Tibial nerve (tissue), 4 donors: ENCODE results near the gene TFDP2. TPM values are rescaled to one million over a fixed set of nuclear protein-coding genes. Genes with fewer than 3 reads are reported as not detected.

ENCODE experiments used
- DNase-seq, 2 donors: peaks; one replicate each; pipeline ENCODE4 v3.0.0-alpha.2; 2019; ENCODE audit warnings: low spot score in 2 of 2
- H3K27ac ChIP-seq, 4 donors: fragments of 200-600 bp; sonication (generic) in 3 of 4; one replicate each; pipeline ENCODE4 v1.5.1; 2017 to 2019; ENCODE audit warnings: mild to moderate bottlenecking in 1 of 4
- H3K27me3 ChIP-seq, 2 donors: fragments of 200-600 bp; sonication (generic) in 1 of 2; one replicate each; pipeline versions ENCODE4 v1.5.1 to v1.6.0; 2017 to 2019
- H3K36me3 ChIP-seq, 3 donors: fragments of 200-600 bp; sonication (generic); one replicate each; pipeline ENCODE4 v1.5.1; 2018 to 2019
- H3K4me1 ChIP-seq, 4 donors: fragments of 200-600 bp; sonication (generic) in 3 of 4; one replicate each; pipeline ENCODE4 v1.5.1; 2017 to 2019
- H3K4me3 ChIP-seq, 4 donors: fragments of 200-600 bp; sonication (generic) in 3 of 4; one replicate each; pipeline ENCODE4 v1.5.1; 2017 to 2019; ENCODE audit warnings: mild to moderate bottlenecking in 1 of 4, moderate library complexity in 1 of 4
- H3K9me3 ChIP-seq, 4 donors: fragments of 200-600 bp; sonication (generic) in 3 of 4; one replicate each; pipeline ENCODE4 v1.5.1; 2017 to 2019
- CTCF ChIP-seq, 5 experiments: fragments of 200-600 bp in 3 of 5; fragments of 450-650 bp in 2 of 5; sonication (generic) in 3 of 5; IDR thresholded peaks; one replicate each; pipeline ENCODE4 v1.5.1; 2016 to 2019; ENCODE audit warnings: antibody characterized with exemption in 5 of 5, mild to moderate bottlenecking in 3 of 5, moderate library complexity in 2 of 5
- EP300 ChIP-seq, 2 donors: sonication (generic); formaldehyde crosslinking; IDR thresholded peaks; one replicate each; pipeline ENCODE4 v1.6.1; 2017; ENCODE audit warnings: antibody characterized with exemption in 2 of 2, mild to moderate bottlenecking in 1 of 2
- POLR2A ChIP-seq, 2 donors: fragments of 450-650 bp; IDR thresholded peaks; one replicate each; pipeline ENCODE4 v1.6.1; 2017; ENCODE audit warnings: antibody characterized with exemption in 2 of 2, mild to moderate bottlenecking in 2 of 2, moderate library complexity in 2 of 2
- WGBS, 2 donors: methylation state at CpG; one replicate each; pipeline ENCODE4 v1.1.5; 2018; 5-methylcytosine and 5-hydroxymethylcytosine counted together
- total RNA-seq, 4 donors: library from RNA; depleted of rRNA; stranded (reverse); fragments of >200 nt; gene quantifications; one replicate each; pipeline ENCODE4 v1.1.0, GENCODE V29; 2016

Gene TFDP2
- total RNA-seq, 4 donors from 2014 or later, result 30.0 to 95.7 (median 70.6) TPM

- H3K27me3 ChIP-seq, result no peaks in the 10 kb centered on the region
- TF ChIP-seq EP300 (IDR thresholded peaks at IDR 0.05) (no peak), POLR2A (IDR thresholded peaks at IDR 0.05) (no peak), CTCF (IDR thresholded peaks at IDR 0.05) (no peak)
- DNase-seq, result no peak
Measured at GRCh38 chr3:141949972-141950371, 199.4 kb downstream of the TFDP2 start.

DNA sequence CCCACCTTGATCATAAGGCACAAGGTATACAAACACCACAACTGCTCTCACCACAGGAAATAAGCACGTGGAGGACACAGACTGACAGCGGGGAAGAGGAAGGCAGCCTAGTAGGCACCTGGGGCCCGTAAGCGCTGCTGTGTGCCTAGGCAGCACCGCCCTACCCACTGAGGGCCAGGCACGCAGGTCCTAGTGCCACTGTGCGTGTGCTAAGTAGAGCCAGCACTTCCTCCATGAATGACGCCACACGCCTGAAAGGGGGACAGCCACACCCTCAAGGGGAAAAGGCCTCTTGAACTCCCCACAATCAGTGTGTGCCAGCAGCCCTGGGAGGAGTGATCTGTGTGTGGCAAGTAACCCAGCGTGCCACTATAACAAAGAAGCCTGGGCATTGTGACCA is 199.9 kb downstream of the TFDP2 start:
- Histone ChIP-seq H3K36me3 (peaks cover 0 to 38% (median 0%) of the 10 kb centered on the region in 3 donors), H3K27ac (no peak overlapping the region), H3K27me3 (no peaks in the 10 kb centered on the region), H3K9me3 (no peaks in the 10 kb centered on the region), H3K4me1 (no peaks in the 10 kb centered on the region), H3K4me3 (no peak overlapping the region)
- WGBS, 2 donors, result 96 to 97% methylated on average over 10 of the region's 10 CpGs
- no peak for DNase-seq
- TF ChIP-seq EP300 (IDR thresholded peaks at IDR 0.05) (no peak), CTCF (IDR thresholded peaks at IDR 0.05) (no peak), POLR2A (IDR thresholded peaks at IDR 0.05) (no peak)

More at GRCh38 chr3:141949972-141950371, 199.4 kb downstream of the TFDP2 start:
- Histone ChIP-seq H3K9me3 (no peaks in the 10 kb centered on the region), H3K4me3 (no peak overlapping the region), H3K27ac (no peak overlapping the region), H3K4me1 (no peaks in the 10 kb centered on the region), H3K36me3 (peaks cover 0 to 38% (median 0%) of the 10 kb centered on the region in 3 donors)
- WGBS, 2 donors, result 95 to 97% methylated on average over 6 of the region's 6 CpGs

- no peak overlapping the region for H3K4me3 ChIP-seq
- H3K36me3 ChIP-seq, result peaks cover 0 to 14% (median 0%) of the 10 kb centered on the region in 3 donors
- 90% methylated on average over 15 to 16 of the region's 16 CpGs for WGBS, 2 donors
- no peak for DNase-seq
- H3K4me1 ChIP-seq, result no peaks in the 10 kb centered on the region
- no peaks in the 10 kb centered on the region for H3K27me3 ChIP-seq
- no peaks in the 10 kb centered on the region for H3K9me3 ChIP-seq
- no peak overlapping the region for H3K27ac ChIP-seq
- TF ChIP-seq POLR2A (IDR thresholded peaks at IDR 0.05) (no peak), EP300 (IDR thresholded peaks at IDR 0.05) (no peak), CTCF (IDR thresholded peaks at IDR 0.05) (no peak)
Measured at GRCh38 chr3:141945726-141946485, 203.4 kb downstream of the TFDP2 start.

DNA sequence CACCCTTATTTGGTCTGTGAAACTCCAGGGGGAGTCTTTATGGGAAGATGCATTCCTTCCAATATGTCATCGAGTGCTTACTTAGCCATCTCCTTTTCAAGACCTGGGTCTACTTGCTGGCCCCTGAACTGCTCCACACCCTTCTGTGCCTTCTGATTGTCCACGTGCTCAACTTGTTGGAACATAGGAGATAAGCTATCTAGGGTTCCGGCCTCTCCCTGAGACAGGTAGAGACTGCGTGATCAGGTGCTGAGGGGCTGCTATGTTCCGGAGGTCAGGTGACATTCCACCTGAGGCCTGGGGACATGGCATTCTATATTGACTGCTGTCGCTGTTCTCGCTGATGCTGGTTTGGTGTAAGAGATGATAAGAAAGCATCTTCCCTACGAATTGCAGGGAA is 207.3 kb downstream of the TFDP2 start:
- no peaks in the 10 kb centered on the region for H3K27me3 ChIP-seq
- H3K4me3 ChIP-seq, result no peak overlapping the region
- H3K36me3 ChIP-seq, result peaks cover 0 to 7% (median 0%) of the 10 kb centered on the region in 3 donors
- peak overlapping the region in 1 of 4 donors; percentile 10 for H3K27ac ChIP-seq
- TF ChIP-seq POLR2A (IDR thresholded peaks at IDR 0.05), result no peak
- no peak for TF ChIP-seq CTCF (IDR thresholded peaks at IDR 0.05)
- TF ChIP-seq EP300 (IDR thresholded peaks at IDR 0.05), result no peak
- WGBS, 2 donors, result 95 to 98% methylated on average over 8 of the region's 8 CpGs
- H3K9me3 ChIP-seq, result no peaks in the 10 kb centered on the region
- DNase-seq, result no peak
- no peaks in the 10 kb centered on the region for H3K4me1 ChIP-seq

DNA sequence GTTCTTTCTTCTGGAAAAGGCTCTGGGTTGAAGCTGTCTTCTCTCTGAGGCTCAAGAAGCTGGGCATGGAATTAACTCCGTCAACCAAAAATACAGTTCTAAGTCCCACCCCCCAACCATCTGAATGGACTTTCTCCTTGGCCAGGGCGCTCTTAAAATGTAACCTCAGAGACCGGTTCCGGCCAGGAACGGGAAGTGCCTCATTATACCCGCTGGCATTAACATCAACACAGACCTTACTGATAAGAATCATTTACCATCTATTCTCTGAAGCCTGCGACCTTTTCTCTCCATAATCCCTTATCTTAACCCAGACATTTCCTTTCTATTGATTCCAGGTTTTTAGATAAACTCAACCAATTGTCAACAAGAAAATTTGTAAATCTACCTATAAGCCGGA is 208.3 kb downstream of the TFDP2 start:
- no peaks in the 10 kb centered on the region for H3K27me3 ChIP-seq
- DNase-seq, result no peak
- WGBS, 2 donors, result 62 to 72% methylated on average over 8 of the region's 8 CpGs
- no peak for TF ChIP-seq CTCF (IDR thresholded peaks at IDR 0.05)
- TF ChIP-seq EP300 (IDR thresholded peaks at IDR 0.05), result no peak
- TF ChIP-seq POLR2A (IDR thresholded peaks at IDR 0.05), result no peak
- no peaks in the 10 kb centered on the region for H3K4me1 ChIP-seq
- no peaks in the 10 kb centered on the region for H3K9me3 ChIP-seq
- H3K36me3 ChIP-seq, result peaks cover 0 to 7% (median 0%) of the 10 kb centered on the region in 3 donors
- peak overlapping the region in 1 of 4 donors; percentile 10 for H3K27ac ChIP-seq
- H3K4me3 ChIP-seq, result no peak overlapping the region
